Loucy (cell line): Measurements from ENCODE around the gene IGFL4.

ENCODE experiments used
- H2AFZ ChIP-seq: fragments of 200-600 bp; sonication (generic); 2 replicates; pipeline ENCODE4 v1.6.0; 2016; ENCODE audit warnings: antibody characterized with exemption, mild to moderate bottlenecking, low read length, moderate library complexity
- H3F3A ChIP-seq: fragments of 200-600 bp; 2 replicates; pipeline ENCODE4 v1.6.0; 2016; ENCODE audit warnings: antibody characterized with exemption, low read depth, mild to moderate bottlenecking
- H3K27me3 ChIP-seq: fragments of 200-600 bp; sonication (generic); 2 replicates; pipeline ENCODE4 v1.6.1; 2014; ENCODE audit warnings: low read length, mild to moderate bottlenecking; ENCODE audit not compliant: insufficient read depth, poor library complexity, severe bottlenecking
- H3K36me3 ChIP-seq: fragments of 200-600 bp; sonication (generic); 2 replicates; pipeline ENCODE4 v1.6.1; 2016; ENCODE audit warnings: low read length; ENCODE audit not compliant: insufficient read depth
- H3K4me1 ChIP-seq: fragments of 200-600 bp; sonication (generic); 2 replicates; pipeline ENCODE4 v1.5.1; 2014; ENCODE audit warnings: low read length, mild to moderate bottlenecking; ENCODE audit not compliant: insufficient read depth, poor library complexity, severe bottlenecking
- H3K4me2 ChIP-seq: fragments of 200-600 bp; sonication (generic); 2 replicates; pipeline ENCODE4 v1.6.0; 2014; ENCODE audit warnings: antibody characterized with exemption, low read length, low read depth, mild to moderate bottlenecking; ENCODE audit not compliant: poor library complexity, severe bottlenecking
- H3K4me3 ChIP-seq: fragments of 200-600 bp; sonication (generic); 2 replicates; pipeline ENCODE4 v1.5.1; 2014; ENCODE audit warnings: low read length, mild to moderate bottlenecking, mixed read lengths; ENCODE audit not compliant: poor library complexity, severe bottlenecking
- H3K79me2 ChIP-seq: fragments of 200-600 bp; sonication (generic); 2 replicates; pipeline ENCODE4 v1.6.1; 2014; ENCODE audit warnings: low read length; ENCODE audit not compliant: insufficient read depth
- H3K9ac ChIP-seq: fragments of 200-600 bp; sonication (generic); 2 replicates; pipeline ENCODE4 v1.6.0; 2014; ENCODE audit warnings: mild to moderate bottlenecking, low read depth, low read length, moderate library complexity; ENCODE audit not compliant: poor library complexity, severe bottlenecking
- H3K9me2 ChIP-seq: fragments of 200-600 bp; sonication (generic); replicated peaks from 2 replicates; pipeline ENCODE4 v1.6.1; 2016; ENCODE audit warnings: low read depth, low read length, mixed read lengths
- H3K9me3 ChIP-seq: fragments of 200-600 bp; sonication (generic); 2 replicates; pipeline ENCODE4 v1.6.1; 2014; ENCODE audit warnings: mild to moderate bottlenecking, antibody characterized with exemption, low read length, low read depth; ENCODE audit not compliant: insufficient read depth
- H4K20me1 ChIP-seq: fragments of 200-600 bp; sonication (generic); 2 replicates; pipeline ENCODE4 v1.6.0; 2014; ENCODE audit warnings: antibody characterized with exemption, low read length, mild to moderate bottlenecking; ENCODE audit not compliant: insufficient read depth, poor library complexity, severe bottlenecking
- CTCF ChIP-seq: fragments of 200-600 bp; sonication (generic); conservative IDR thresholded peaks from 2 replicates; pipeline ENCODE4 v1.5.1; 2014; ENCODE audit warnings: mild to moderate bottlenecking, antibody characterized with exemption, low read length
- EZH2phosphoT487 ChIP-seq: fragments of 200-600 bp; IDR thresholded peaks from 2 replicates; pipeline ENCODE4 v1.6.1; 2018; ENCODE audit warnings: antibody characterized with exemption, mild to moderate bottlenecking, moderate library complexity, borderline replicate concordance

The IGFL4 gene

DNA sequence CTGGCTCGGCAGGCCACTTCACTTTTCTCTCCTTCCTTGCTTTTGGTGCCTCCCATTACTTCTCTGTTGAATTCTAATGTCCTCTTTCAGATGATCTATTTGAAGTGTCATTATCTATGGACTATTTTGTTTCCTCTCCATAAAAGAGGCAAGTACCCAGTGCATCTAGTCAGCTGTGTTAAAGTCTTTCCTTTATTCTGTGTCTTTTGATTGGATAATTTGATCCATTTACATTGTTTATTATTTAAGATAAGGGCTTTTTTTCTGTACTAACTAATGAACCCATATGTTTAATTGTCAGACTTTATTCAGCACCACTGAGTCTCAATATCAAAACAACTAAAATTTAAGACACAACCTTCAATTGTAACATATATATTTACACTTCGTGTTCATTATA is 47.3 kb upstream of the IGFL4 start:
- no peaks in the 10 kb centered on the region for H3F3A ChIP-seq
- no peaks in the 10 kb centered on the region for H3K79me2 ChIP-seq
- no peak overlapping the region for H3K9ac ChIP-seq
- H3K27me3 ChIP-seq: peaks cover 9% of the 10 kb centered on the region
- H2AFZ ChIP-seq: no peak overlapping the region
- H3K36me3 ChIP-seq: no peaks in the 10 kb centered on the region
- H3K9me3 ChIP-seq: no peaks in the 10 kb centered on the region; the same call in 1 of the 2 replicates
- TF ChIP-seq CTCF: no peak
- H3K4me3 ChIP-seq: no peak overlapping the region
- no peak overlapping the region for H3K4me2 ChIP-seq
- no peaks in the 10 kb centered on the region for H4K20me1 ChIP-seq
- H3K9me2 ChIP-seq: no peaks in the 10 kb centered on the region
- H3K4me1 ChIP-seq: no peaks in the 10 kb centered on the region

DNA sequence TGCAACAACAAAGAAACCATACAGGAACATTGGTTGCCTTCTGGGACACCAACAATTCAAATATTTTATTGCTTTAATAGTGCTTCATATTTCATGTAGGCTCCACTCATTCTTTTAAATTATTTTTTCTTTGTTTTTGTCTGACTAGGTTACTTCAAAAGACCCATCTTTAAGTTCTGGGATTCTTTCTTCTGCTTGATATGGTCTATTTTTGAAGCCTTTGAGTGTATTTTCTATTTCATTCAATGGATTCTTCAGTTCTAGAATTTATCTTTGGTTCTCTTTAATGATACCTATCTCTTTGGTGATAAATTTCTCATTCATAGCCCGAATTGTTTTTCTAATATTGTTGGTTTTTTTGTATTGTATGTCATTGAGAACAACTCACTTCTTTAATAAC is 45.1 kb upstream of the IGFL4 start:
- Histone ChIP-seq H4K20me1 (no peaks in the 10 kb centered on the region), H3K9me3 (no peaks in the 10 kb centered on the region; the same call in 1 of the 2 replicates), H3K4me1 (no peaks in the 10 kb centered on the region), H3K9ac (no peak overlapping the region), H3K36me3 (no peaks in the 10 kb centered on the region), H2AFZ (no peak overlapping the region), H3K4me3 (no peak overlapping the region), H3K9me2 (no peaks in the 10 kb centered on the region), H3K4me2 (no peak overlapping the region), H3K27me3 (peaks cover 4% of the 10 kb centered on the region), H3F3A (no peaks in the 10 kb centered on the region), H3K79me2 (no peaks in the 10 kb centered on the region)
- TF ChIP-seq EZH2phosphoT487 (no peak), CTCF (no peak)

- no peak overlapping the region for H3K4me2 ChIP-seq
- no peak overlapping the region for H3K9ac ChIP-seq
- H2AFZ ChIP-seq: no peak overlapping the region
- TF ChIP-seq CTCF: no peak
- TF ChIP-seq EZH2phosphoT487: no peak
- no peak overlapping the region for H3K4me3 ChIP-seq
- no peaks in the 10 kb centered on the region for H3K4me1 ChIP-seq
- no peaks in the 10 kb centered on the region for H3K79me2 ChIP-seq
- H3K9me2 ChIP-seq: no peaks in the 10 kb centered on the region
- no peaks in the 10 kb centered on the region; the same call in 1 of the 2 replicates for H3K9me3 ChIP-seq
- no peaks in the 10 kb centered on the region for H3K27me3 ChIP-seq
- H4K20me1 ChIP-seq: no peaks in the 10 kb centered on the region
- no peaks in the 10 kb centered on the region for H3F3A ChIP-seq
- H3K36me3 ChIP-seq: no peaks in the 10 kb centered on the region
Observed at GRCh38 chr19:46082728-46083050, 41.9 kb upstream of the IGFL4 start.
